ENCODE measurements around the gene CENPP.
A peak's percentile ranks its signal among the peaks of the same experiment; 100 is the strongest.

Gene CENPP

DNA sequence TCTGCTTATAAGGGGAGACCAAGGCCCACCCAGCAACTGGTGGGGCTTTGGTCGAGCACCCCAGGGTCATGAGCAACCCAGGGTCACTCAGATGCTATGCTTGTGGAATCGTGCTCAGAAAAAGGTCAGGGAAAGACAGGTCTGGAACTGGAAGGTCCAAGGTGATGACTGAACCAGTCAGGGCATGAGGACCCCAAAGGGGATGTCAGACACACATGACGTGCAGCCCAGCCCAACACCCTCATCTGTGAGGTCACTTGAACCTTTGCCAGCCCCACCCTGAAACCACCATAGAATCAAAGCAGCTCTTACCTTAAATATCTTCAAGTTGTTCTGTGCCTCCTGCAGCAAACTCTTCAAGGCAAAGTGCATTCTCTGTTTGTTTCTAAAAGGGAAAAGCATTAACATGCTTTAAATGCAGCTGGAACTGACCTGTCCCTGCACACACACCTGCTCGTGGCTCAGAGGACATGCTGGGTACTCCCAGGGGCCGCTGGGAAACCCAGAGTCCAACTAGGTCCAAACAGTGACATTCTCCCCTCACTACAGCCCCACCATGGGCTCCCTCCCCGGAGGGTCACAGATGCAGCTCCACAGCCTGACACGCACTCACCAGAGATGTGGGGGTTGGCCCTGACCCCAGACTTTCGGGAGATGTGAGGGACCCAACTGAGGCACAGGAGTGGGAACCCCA, 314.8 kb downstream of the CENPP start:
- DNase-seq (no peak), ATAC-seq (no peak)

DNA sequence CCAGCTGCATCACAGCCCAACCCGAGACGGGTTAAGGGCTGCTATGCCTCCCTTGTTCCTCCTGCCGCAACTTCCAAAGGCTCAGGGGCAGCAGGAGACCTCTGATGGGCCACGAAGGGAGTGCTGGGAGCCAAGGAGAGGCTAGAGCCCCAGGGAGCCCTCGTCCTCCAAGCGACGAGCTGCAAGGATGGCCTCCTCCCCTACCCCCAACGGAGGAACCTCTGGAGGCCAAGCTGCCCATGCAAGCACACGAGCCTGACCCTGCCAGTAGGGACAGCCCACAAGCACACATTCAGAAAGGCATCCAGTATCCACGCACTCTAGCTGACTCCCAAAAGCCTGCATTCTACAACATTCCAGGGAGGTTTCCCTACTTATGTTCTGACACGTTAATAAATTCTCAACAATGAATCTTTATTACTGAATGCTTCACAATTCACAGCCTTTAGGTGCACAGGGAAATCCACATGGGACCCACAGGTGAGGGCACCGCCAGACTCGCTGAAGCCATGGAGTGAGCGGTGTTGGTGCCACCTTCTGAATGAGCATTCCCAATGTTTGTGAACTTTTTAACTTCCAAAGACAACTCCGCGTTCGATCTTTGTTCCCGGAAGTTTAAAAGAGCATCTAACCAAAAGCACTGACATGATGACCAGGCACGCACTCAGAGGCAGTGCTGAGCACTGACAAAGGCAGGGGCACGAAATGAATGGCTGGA, 315.5 kb downstream of the CENPP start:
- ATAC-seq, result no peak

DNA sequence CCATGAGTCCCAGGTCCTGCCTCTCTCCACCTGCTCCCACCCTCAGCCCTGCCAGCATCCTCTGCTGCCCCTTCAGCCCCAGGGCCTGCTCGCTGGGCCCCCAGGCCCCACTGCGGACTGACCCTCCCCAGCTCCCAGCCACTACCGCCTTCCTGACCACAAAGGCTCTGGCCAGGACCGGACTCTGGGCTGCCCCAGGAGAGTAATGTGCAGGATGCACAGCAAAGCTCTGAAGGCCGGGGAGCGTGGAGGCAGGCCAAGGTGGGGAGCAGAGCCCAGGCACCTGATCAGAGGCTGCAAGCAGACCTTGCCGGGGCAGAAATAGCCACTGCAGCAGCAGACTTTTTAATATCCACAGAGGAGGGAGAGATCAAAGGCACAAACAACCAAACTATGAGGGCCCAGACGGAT, 316.3 kb downstream of the CENPP start:
- ATAC-seq, result no peak
- no peak for DNase-seq

More for the DNA sequence above, 315.5 kb downstream of the CENPP start:
- DNase-seq, result no peak

DNA sequence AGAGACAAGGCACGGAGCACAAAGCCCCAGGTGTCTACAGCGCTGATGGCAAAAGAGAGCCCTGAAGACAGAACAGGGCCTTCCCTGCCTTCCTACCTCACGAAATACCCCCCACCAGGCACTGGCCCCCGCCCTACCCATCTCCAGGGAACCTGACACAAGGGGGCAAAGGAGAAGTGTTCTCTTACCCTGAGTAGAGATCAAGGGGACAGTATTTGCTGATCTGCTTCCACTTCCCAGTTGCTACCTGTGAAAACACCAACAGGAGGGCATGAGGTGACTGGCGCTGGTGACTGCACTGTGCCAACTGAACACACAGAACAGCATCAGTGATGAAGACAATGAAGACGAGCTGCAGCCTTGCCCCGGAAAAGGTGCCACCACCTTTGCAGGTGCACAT, 316.8 kb downstream of the CENPP start:
- ATAC-seq (no peak), DNase-seq (no peak)

DNA sequence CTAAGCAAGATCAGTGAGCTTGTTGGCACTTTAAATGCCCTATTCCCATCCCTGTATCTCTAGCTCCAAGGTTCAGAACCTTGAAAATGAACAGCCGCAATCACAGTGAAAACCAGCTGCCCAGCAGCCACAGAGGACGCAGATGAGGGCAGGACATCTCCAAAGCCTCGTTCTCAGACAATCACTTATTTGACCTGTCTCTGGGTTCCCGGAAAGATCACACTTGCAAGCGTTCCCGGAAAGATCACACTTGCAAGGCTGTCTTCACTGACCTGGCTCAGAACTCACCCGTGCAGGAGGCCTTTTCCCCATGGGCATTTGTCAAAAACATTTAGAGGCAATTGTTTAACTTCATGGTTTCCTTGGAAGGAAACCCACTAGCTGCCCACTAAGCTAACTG, 318.5 kb downstream of the CENPP start:
- ATAC-seq (no peak), DNase-seq (no peak)

DNA sequence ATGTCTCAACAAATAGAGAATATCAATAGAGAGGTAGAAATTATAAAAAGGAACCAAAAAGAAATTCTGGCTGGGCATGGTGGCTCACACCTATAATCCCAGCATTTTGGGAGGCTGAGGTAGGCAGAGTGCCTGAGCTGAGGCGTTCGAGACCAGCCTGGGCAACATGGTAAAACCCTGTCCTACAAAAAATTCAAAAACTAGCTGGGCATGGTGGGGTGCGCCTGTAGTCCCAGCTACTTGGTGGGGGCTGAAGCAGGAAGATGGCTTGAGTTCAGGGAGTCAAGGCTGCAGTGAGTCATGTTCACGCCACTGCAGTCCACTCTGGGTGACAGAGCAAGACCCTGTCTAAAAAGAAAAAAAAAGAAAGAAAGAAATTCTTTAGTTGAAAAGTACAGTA, 319.3 kb downstream of the CENPP start:
- DNase-seq (no peak), ATAC-seq (no peak)

DNA sequence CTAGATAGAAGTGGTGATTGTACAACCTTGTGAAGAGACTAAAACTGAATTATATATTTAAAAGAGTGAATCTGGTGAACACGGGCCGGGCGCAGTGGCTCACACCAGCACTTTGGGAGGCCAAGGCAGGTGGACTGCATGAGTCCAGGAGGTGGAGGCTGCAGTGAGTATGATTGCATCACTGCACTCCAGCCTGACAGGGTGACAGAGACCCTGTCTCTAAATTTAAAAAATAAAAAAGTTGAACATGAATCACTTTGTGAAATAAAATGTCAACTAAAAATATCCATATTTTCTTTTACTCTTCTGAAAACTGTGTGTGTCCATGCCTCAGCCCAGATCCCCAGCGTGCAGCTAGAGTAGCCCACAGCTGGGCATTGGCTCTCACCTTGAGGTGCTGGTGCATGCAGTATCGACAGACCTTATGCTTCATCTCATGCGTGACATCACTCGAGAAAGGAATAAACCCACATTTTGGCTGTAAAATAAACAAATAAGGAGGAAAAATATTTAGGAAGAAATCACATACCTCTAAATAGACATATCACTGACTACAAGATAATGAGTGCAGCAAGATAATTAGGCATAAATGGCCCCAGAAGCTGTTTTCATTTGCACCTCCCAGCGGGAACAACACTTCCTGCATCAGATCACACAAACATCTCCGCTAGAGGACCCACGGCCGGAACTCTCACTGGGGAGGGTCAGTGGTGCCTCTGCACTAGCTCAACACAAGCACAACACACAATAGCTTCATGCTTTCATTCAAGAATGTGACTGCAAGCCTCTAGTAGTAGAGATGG, 322.1 kb downstream of the CENPP start:
- no peak for ATAC-seq
- DNase-seq, result no peak

DNA sequence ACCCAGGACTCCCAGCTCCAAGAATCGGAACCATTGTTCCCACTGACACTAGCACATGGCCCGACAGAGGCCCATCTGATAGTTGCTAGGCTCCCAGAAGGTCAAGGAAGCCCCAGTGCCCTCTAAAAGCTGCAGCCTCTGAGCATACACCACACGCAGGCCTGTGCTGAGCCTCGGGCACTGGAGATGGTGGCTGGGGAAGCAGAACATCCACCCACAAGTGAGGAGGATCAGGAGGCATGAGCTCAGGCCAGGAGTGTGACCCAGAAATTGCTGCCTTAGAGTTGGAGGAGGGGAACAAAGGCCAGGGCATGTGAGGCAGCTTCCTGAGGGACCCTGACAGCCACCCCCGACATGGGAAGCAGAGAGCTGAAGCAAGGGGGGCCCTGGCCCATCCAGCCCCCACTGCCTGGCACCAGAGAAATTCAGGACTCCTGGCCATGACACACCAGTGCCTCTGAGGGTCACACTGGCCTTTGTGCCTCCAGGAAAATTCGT, 322.8 kb downstream of the CENPP start:
- no peak for ATAC-seq
- DNase-seq, result no peak

DNA sequence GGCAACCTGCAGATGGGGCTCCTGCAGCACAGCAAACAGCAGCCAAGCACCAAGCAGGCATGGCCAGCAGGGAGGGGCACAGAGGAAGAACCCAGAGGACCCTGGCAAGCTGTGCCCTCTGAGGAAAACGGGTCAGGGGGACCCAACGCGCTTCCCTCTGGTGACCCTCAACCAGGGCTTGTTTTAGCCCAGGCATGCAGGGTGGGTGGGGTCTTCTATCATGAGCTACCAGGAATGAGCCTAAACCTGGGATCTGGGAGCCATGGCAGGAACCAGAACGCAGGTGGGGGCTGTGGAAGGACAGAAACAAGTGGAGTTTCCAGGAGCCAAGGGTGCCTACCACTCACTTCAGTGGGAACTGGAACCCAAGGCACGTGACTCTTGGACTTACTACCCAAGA, 323.3 kb downstream of the CENPP start:
- no peak for ATAC-seq

DNA sequence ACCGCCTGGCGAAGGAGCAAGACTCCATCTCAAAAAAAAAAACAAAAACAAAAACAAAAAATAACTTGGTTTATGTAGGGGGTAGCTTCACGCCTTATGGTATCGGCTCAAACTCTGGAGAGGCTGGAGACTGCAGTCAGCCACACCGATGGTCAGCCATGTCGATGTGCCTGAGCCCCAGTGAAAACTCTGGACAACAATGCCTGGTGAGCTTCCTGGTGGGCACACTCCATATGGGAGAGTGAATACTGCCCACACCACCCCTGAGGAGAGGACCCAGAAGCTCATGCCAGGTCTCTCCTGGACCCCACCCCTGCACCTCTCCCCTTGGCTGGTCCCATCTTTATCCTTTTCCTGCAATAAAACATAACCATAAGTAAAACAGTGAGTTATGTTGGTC, 324.5 kb downstream of the CENPP start:
- no peak for ATAC-seq
- DNase-seq, result no peak

More for the DNA sequence above, 323.3 kb downstream of the CENPP start:
- no peak for DNase-seq

DNA sequence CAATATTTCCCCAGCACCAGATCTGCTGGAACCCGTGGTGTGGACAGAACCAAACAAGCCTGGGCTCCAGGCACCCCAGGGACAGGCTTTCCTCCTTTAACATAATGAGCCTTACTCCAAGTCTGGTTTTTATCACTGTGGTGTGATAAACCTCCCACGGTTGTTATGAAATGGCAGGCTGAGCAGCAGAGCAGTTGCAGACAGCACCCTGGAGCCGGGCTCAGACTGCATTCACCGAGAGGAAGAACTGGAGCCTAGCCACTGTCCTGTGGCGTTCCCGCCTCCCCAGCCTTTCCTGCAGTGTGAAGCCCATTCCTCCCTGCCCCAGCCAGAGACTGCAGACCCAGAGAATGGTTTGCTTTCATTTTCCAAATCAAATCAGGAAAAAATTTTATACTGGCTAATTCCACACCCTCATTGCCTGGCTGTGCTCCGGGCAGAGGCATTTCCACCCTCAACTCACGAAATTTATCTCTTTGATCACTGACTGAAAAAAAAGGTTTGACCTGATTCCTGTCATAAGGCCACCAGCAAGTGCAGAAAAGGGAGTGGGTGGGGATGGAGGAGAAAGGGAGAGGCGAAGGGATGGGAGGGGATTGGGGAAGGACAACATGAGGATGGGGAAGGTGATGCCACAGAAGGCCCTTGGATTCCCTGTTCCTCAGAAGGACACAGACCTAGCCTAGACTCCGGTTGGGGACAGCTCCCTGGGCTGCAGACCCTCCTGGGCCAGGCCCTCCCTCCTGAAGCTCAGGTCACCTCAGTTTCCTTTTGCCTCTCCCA, 325.3 kb downstream of the CENPP start:
- no peak for ATAC-seq
- no peak for DNase-seq

DNA sequence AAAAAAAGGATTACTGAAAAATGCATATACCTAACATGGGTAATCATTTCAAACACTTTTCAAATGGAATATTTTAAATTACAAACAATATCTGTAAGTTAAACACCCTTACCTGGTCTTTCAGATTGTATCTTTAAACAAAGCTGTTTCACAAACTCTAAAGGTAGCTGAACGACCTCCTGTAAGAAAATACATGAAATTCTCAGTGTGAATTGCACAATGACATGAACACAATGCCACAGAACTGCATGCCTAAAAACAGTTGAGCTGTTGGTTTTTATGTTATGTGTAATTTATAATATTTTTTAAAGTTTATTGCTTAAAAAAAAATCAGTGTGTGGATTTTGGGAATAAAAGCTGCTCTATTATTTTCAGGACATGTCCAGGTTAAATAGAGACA, 326.7 kb downstream of the CENPP start:
- ATAC-seq (no peak), DNase-seq (no peak)

DNA sequence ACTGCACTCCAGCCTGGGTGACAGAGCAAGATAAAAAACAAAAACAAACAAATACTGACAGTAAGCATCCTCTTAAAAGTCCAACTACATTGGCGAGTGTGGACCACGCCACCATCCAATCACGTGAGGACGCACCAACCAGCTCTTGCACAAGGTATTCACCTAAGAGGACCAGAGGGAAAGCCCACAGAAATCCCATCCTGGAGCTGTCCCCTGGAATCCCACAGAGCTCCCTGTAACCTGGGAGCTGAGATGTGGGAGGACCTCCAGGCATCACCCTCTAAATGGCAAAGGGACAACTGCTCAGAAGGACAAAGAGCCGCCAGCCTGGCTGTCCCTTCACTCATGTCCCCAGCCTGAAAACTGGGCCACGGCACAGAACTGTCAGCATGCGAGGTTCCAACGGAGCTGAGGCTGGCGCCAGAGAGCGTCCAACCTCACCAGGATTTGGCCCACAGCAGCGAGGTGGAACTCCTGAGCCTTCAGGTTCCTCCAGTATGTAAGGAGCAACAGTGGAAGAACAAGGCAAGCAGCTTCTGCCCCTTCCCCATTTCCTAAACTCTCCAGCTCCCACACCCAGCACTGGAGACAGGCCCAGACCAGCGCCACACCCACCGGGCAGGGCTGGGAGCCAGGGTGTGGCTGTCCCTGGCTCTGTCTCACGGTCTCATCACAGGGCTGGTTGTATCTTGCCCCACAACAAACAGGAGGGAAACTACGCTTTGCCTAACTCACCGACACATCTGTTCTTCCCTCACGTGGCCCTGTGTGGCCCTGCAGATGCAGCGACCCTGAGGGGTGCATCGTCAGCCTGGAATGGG, 328.9 kb downstream of the CENPP start:
- DNase-seq (no peak), ATAC-seq (no peak)

DNA sequence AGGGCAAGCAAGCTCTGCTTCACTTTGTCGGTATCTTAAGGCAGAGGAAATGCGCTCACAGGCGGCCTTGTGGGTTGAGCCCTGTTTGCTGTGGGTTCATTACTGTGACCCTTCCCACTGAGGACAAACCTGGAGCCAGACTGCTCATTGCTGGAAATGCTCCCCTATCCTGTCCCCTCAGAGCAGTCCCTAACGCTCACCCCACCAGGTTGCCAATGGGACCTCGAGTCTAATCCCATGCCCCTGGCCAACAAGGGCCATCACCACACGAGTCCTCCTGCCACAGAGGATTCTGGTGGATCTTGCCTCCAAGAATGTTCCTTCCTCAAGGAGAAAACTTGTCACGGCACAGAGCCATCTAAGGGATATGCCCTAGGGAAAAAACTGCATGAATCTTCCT, 329.6 kb downstream of the CENPP start:
- no peak for DNase-seq

DNA sequence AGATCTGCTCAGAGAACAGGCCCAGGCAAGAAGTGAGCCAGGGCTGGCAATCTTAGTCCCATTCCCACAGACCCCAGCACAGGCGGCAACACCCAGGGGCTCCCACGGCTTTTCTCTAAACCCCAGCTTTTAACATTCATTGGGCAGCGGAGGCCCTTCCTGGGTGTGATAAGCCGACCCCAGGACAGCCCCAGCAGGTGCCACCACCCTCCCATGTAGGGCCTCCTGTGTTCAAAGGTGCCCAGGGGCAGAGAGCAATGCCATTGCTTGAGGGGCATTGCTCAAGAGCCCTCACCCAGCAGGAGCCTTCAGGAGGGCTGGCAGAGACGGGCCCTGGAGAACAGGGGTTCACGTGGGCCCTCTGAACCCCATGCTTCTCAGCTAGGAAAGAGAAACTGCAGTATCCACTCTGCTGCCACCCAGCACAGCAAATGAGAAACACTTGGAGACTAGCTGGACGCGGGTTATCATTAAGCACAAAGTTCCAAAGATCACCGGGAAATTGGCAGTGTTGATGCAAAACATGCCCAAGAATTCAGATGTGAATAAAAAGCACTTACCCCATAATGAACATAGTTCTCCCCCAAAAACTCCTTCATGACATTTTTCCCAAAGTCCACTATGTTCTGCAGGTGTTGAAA, 330.3 kb downstream of the CENPP start:
- ATAC-seq (no peak), DNase-seq (no peak)

More for the DNA sequence above, 329.6 kb downstream of the CENPP start:
- ATAC-seq, result peak; percentile 5

DNA sequence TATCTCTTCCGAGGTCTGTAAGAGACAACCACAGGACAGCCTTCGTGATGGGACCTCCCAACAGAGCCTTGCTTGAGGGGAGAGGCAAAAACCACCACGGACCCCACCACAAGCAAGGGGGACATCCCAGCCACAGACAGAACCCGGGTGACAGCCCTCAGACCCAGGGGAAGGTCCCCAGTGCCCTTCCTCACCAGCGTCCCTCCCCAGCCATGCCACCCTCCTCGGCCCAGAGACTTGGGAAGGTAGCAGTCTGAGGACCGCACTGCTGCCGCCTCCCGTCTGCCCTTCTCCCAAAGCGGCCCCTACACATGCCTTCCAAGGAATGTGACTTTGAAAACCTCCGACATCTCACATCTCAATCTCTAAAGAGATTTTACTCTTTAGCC, 330.8 kb downstream of the CENPP start:
- no peak for DNase-seq
- ATAC-seq, result no peak

DNA sequence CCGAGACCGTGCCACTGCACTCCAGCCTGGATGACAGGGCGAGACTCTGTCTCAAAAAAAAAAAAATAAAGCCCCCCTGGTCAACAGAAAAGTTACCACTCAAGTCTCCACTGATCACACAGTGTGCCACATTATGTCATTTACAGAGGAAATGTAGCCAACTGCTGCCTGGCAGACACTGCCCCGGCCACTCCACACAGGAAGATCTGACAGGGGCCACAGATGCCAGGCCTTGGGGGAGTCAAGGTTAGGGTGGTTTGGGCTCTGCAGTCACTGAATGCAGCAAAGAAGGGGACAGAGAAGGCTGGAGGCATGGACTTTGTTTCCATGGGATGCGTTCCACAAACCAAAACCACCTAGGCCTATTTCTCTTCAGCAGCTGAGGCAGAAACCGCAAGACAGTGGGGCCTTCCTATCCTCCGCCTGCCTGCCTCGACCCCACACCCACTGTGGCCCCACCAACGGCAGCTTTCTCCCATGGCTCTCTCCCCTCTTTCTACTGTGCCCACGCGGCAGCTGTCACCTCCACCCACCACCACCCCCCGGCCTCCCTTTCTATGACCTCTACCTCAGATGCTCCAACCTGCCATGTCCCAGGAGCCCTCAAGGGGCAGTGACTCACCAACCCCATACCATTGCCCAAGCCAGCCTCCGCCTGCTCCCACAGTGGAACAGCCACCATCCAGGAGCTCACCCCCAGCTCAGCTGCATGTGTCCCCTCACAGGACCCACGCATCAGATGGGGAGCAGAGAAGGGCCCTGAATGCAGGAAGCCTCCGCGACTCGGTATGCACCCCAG, 331.7 kb downstream of the CENPP start:
- DNase-seq, result no peak
- peak; percentile 55 for ATAC-seq

DNA sequence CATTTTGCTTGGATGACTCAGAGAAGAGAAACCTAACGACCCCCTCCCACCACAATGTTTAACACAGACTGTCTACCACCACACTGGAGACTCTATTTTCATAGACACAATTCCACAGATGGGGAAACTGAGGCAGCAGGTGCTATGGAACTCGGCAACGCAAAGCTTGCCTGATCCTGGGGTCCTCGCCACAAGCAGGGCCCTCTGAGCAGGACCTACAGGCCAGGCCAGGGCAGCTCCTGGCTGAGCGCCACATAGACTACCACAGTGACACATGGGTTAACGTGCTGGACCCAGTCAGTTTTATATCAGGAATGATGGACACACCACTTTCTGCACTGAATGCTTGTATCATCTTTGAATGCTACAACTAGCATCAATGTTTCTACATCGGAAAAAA, 332.4 kb downstream of the CENPP start:
- no peak for ATAC-seq
- no peak for DNase-seq

DNA sequence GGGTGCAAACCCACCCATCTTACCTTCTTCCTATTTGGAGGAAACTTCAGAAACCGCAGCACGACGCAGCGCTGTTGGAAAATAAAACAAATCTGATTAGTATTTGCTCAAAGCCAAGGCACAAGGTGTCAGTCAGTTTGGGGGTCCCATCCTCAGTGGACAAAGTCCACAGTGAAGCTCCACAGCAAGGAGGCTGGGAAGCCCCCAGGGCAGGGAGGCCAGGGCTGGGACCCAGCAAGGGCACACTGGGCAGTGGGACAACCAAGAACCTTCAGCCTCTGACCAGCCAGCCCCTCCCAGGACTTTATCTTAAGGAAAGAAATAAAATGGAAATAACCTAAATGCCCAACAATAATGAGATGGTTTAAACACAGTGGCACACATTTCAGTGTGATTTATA, 332.9 kb downstream of the CENPP start:
- ATAC-seq, result no peak
- DNase-seq, result no peak

DNA sequence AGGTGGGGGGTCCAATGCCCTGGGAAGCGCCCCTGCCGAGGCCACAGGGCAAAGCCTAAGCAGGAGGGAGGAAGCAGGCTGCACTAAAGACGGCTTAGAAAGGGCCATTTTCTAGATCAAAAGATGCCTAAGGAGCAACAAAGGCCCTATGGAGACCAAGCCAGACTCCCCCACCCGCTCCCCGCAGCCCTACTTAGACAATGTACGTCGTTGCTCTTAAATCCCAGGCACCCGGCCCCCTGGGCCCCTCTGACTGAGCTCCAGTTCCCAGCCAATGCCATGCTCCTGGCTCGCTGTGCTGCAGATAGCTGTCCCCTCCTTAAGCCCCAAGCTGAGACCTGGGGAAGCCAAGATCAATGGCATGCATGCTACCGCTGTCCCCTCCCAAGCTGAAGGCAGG, 333.8 kb downstream of the CENPP start:
- ATAC-seq, result no peak

More for the DNA sequence above, 333.8 kb downstream of the CENPP start:
- DNase-seq, result no peak
